Peyer's patch (tissue), 4 donors: ENCODE measurements around the gene LRRTM3. TPM values are rescaled to one million over a fixed set of nuclear protein-coding genes. Genes with fewer than 3 reads are reported as not detected.

Experiments used
- DNase-seq, 3 donors: peaks; one replicate each; pipeline ENCODE4 v3.0.0-alpha.2; 2017 to 2019
- H3K27ac ChIP-seq, 4 donors: fragments of 200-600 bp; sonication (generic); one replicate each; pipeline ENCODE4 v1.5.1; 2016 to 2019
- H3K27me3 ChIP-seq, 2 donors: fragments of 200-600 bp; sonication (generic); one replicate each; pipeline ENCODE4 v1.5.1; 2019
- H3K36me3 ChIP-seq, 3 donors: fragments of 200-600 bp; sonication (generic); one replicate each; pipeline ENCODE4 v1.5.1; 2016 to 2019
- H3K4me1 ChIP-seq, 4 donors: fragments of 200-600 bp; sonication (generic); one replicate each; pipeline ENCODE4 v1.5.1; 2016 to 2019
- H3K4me3 ChIP-seq, 4 donors: fragments of 200-600 bp; sonication (generic); 1 replicate in 3 of 4; 2 replicates in 1 of 4; pipeline ENCODE4 v1.5.1; 2016 to 2019; ENCODE audit warnings: mild to moderate bottlenecking in 1 of 4
- H3K9me3 ChIP-seq, 4 donors: fragments of 200-600 bp; sonication (generic); one replicate each; pipeline ENCODE4 v1.5.1; 2016 to 2019; ENCODE audit warnings: mild to moderate bottlenecking in 1 of 4
- POLR2A ChIP-seq, 2 donors: fragments of 450-650 bp; IDR thresholded peaks; one replicate each; pipeline ENCODE4 v1.5.1; 2017; ENCODE audit warnings: antibody characterized with exemption in 2 of 2, mild to moderate bottlenecking in 2 of 2, moderate library complexity in 2 of 2
- total RNA-seq, 4 donors: library from RNA; depleted of rRNA; stranded (reverse); fragments of >200 nt; gene quantifications; one replicate each; pipeline ENCODE4 v1.1.0, GENCODE V29; 2016
- TF ChIP-seq, protein P1 (sequence below), 6 experiments: fragments of 450-650 bp in 4 of 6; fragments of 200-600 bp in 2 of 6; sonication (generic) in 1 of 6; IDR thresholded peaks; one replicate each; pipeline ENCODE4 v1.5.1; 2017 to 2019; ENCODE audit warnings: antibody characterized with exemption in 6 of 6, mild to moderate bottlenecking in 3 of 6, moderate library complexity in 1 of 6

The LRRTM3 gene
- total RNA-seq, 4 donors from 2014 or later, result not detected

DNA sequence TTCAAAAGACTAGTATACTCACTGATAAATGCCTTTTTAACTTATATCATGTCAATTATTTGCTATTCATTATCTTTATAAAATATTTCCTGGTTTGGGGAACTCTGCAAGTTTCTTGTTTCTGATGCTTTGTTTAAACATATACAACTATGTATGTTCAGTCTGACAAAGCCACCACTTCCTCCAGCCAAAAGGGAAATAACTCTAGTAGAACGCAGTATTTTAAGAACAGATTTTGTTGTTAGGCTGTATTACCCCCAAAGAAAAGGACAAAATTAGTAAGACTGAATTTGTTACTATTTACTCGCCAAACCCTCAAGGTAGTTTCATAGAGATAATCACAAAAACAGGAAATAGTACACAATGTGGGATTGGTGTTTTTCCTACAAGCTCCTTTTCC, 78.9 kb downstream of the LRRTM3 start:
- Histone ChIP-seq H3K4me1 (no peaks in the 10 kb centered on the region), H3K36me3 (no peaks in the 10 kb centered on the region), H3K9me3 (no peaks in the 10 kb centered on the region), H3K27ac (no peak overlapping the region), H3K4me3 (no peak overlapping the region), H3K27me3 (no peaks in the 10 kb centered on the region)
- TF ChIP-seq, protein P1, sequence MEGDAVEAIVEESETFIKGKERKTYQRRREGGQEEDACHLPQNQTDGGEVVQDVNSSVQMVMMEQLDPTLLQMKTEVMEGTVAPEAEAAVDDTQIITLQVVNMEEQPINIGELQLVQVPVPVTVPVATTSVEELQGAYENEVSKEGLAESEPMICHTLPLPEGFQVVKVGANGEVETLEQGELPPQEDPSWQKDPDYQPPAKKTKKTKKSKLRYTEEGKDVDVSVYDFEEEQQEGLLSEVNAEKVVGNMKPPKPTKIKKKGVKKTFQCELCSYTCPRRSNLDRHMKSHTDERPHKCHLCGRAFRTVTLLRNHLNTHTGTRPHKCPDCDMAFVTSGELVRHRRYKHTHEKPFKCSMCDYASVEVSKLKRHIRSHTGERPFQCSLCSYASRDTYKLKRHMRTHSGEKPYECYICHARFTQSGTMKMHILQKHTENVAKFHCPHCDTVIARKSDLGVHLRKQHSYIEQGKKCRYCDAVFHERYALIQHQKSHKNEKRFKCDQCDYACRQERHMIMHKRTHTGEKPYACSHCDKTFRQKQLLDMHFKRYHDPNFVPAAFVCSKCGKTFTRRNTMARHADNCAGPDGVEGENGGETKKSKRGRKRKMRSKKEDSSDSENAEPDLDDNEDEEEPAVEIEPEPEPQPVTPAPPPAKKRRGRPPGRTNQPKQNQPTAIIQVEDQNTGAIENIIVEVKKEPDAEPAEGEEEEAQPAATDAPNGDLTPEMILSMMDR (IDR thresholded peaks at IDR 0.05), result no peak
- no peak for TF ChIP-seq POLR2A (IDR thresholded peaks at IDR 0.05)
- DNase-seq, result no peak

DNA sequence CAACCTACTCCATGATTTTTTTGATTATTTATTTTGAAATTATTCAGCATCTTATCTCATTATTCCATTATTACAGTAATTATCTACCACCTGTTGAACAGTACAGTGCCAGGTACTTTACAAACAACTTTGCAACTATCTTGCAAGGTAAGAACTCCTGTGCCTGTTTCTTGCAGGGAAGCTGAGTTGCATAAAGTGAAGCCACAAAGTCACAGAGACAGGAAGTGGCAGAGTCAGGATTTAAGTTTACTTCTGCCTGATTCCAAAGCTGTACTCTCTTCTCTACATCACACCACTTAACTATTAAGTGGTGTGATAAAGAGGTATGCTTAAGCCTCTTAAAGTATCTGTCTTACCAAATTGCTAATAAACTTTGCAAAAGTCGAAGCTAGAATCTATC, 80.1 kb downstream of the LRRTM3 start:
- H3K27me3 ChIP-seq, result no peaks in the 10 kb centered on the region
- H3K4me1 ChIP-seq, result no peaks in the 10 kb centered on the region
- no peak overlapping the region for H3K4me3 ChIP-seq
- H3K9me3 ChIP-seq, result no peaks in the 10 kb centered on the region
- H3K27ac ChIP-seq, result no peak overlapping the region
- no peak for DNase-seq
- H3K36me3 ChIP-seq, result no peaks in the 10 kb centered on the region
- TF ChIP-seq, protein P1 (IDR thresholded peaks at IDR 0.05), result no peak
- no peak for TF ChIP-seq POLR2A (IDR thresholded peaks at IDR 0.05)

DNA sequence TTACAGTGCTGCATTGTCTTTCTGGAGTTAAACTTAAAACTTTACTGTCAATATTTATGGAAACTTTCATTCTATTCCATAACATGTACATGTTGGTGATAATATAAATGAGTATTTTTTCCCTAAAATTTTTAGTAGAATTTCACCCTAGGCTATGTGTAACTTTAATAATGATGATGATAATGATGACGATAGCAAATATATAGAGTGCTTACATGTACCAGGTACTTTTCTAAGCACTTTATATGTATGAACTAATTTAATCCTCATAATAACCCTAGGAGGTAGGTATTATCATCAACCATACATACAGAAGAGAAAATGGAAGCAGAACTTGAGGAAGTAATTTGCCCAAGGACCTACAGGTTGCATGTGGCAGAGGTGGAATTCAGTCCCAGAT, 85.6 kb downstream of the LRRTM3 start:
- no peak for TF ChIP-seq POLR2A (IDR thresholded peaks at IDR 0.05)
- TF ChIP-seq, protein P1 (IDR thresholded peaks at IDR 0.05), result no peak
- no peaks in the 10 kb centered on the region for H3K36me3 ChIP-seq
- no peaks in the 10 kb centered on the region for H3K27me3 ChIP-seq
- no peaks in the 10 kb centered on the region for H3K9me3 ChIP-seq
- no peak for DNase-seq
- H3K27ac ChIP-seq, result no peak overlapping the region
- H3K4me3 ChIP-seq, result no peak overlapping the region
- no peaks in the 10 kb centered on the region for H3K4me1 ChIP-seq

DNA sequence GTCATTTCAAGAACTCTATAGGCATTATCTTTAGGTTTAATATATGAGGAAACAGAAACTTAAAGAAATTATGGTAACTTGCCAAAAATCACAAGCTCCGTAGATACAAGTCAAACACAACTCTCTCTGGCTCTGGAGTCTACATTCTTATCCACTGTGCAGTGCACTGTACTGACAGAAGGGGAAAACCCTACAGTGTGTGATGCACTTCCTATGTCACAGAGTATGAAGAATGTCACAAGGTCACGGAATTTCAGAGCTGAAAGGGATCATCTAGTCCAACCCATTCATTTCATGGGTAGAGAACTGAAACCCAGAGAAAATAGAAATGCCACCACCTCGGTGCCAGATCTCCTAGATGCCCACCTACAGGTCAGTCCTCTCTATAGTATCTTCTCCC, 86.1 kb downstream of the LRRTM3 start:
- DNase-seq, result no peak
- Histone ChIP-seq H3K27me3 (no peaks in the 10 kb centered on the region), H3K27ac (no peak overlapping the region), H3K4me1 (no peaks in the 10 kb centered on the region), H3K36me3 (no peaks in the 10 kb centered on the region), H3K9me3 (no peaks in the 10 kb centered on the region), H3K4me3 (no peak overlapping the region)
- no peak for TF ChIP-seq POLR2A (IDR thresholded peaks at IDR 0.05)
- TF ChIP-seq, protein P1 (IDR thresholded peaks at IDR 0.05), result no peak

DNA sequence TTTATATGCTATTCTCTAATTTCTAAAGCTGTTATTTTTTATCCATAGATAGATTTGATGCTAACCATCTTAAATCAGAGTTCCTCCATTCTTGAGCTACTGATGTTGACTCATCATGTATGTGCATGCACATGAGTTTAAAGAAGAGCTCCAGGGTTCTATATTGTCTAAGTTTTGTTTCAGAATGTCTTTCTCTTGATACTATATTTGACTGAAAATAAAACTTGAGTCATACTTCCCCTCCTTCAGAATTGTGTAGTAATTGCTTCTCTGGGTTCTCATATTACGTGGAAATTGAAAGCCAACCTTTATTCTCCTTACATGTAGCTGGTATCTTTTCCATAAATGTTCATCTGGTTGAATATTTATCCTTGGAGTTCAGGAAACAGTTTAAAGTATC, 89.4 kb downstream of the LRRTM3 start:
- Histone ChIP-seq H3K4me3 (no peak overlapping the region), H3K36me3 (no peaks in the 10 kb centered on the region), H3K4me1 (no peaks in the 10 kb centered on the region), H3K27ac (no peak overlapping the region), H3K9me3 (no peaks in the 10 kb centered on the region), H3K27me3 (no peaks in the 10 kb centered on the region)
- DNase-seq, result no peak
- TF ChIP-seq, protein P1 (IDR thresholded peaks at IDR 0.05), result no peak
- TF ChIP-seq POLR2A (IDR thresholded peaks at IDR 0.05), result no peak

DNA sequence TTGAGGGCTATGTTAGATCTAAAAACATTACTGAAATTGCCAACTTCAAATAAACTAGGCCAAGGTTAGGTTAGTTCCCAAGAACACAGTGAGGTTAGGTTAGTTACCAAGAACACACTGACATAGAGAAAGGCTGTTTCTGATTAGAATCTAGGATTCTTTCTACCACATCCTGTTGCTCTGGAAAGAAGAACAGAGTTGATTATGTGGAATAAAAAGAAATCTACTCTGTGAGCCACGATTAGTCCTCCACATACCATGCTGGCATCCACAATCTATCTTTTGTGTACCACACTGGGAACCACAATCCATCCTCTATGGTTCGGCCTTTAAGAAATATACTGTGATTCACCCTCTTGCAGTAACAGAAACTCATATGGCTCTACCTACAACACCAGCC, 91.4 kb downstream of the LRRTM3 start:
- no peaks in the 10 kb centered on the region for H3K4me1 ChIP-seq
- TF ChIP-seq, protein P1 (IDR thresholded peaks at IDR 0.05), result no peak
- DNase-seq, result no peak
- H3K9me3 ChIP-seq, result no peaks in the 10 kb centered on the region
- no peaks in the 10 kb centered on the region for H3K36me3 ChIP-seq
- no peak overlapping the region for H3K27ac ChIP-seq
- no peak overlapping the region for H3K4me3 ChIP-seq
- no peaks in the 10 kb centered on the region for H3K27me3 ChIP-seq
